ENCODE results near the gene ACSM3.
"Not testable (repeated sequence)": the region's sequence is repeated elsewhere in the genome, so short reads cannot be mapped to it uniquely, and the experiment has no call there.

ACSM3 gene

GRCh38 chr16:20749474-20749873, 14.3 kb upstream of the ACSM3 start:
- Histone ChIP-seq H3K27ac (no peak overlapping the region), H3K9ac (ENCODE audit: insufficient read length) (no peak overlapping the region), H3K36me3 (ENCODE audit: insufficient read depth, low read length) (no peaks in the 10 kb centered on the region), H3K4me3 (no peak overlapping the region), H3K9me3 (ENCODE audit: low read depth, low read length) (no peaks in the 10 kb centered on the region)
- no peak for TF ChIP-seq FOXP2 (optimal IDR thresholded peaks at IDR 0.05; ENCODE audit: control extremely low read depth, extremely low read length, insufficient read depth)
- no peak for TF ChIP-seq EZH2 (IDR thresholded peaks at IDR 0.05)
- TF ChIP-seq POLR2AphosphoS5 (IDR thresholded peaks at IDR 0.05; ENCODE audit: borderline replicate concordance, low read depth, low read length), result no peak
- DNase-seq (ENCODE audit: low read depth, low spot score), result no peak

DNA sequence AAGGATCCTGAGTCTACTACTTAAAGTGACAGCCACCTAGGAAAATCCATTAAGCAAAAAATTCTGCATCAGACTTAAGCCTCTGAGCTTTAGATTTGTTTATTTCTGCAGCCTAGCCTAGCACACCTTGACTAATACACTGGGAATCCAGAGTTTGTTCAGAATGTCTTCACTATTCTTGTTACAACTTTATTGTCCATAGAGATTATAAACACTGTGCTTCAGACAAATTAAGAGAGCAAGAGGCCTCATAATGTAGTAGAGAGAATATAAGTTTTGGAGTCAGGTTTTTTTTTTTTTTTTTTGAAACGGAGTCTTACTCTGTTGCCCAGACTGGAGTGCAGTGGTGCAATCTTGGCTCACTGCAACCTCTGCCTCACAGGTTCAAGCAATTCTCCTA, 13.3 kb upstream of the ACSM3 start:
- no peak for TF ChIP-seq POLR2AphosphoS5 (IDR thresholded peaks at IDR 0.05; ENCODE audit: borderline replicate concordance, low read depth, low read length)
- TF ChIP-seq FOXP2 (optimal IDR thresholded peaks at IDR 0.05; ENCODE audit: control extremely low read depth, extremely low read length, insufficient read depth), result no peak
- TF ChIP-seq EZH2 (IDR thresholded peaks at IDR 0.05), result no peak
- Histone ChIP-seq H3K4me3 (no peak overlapping the region), H3K9me3 (ENCODE audit: low read depth, low read length) (no peaks in the 10 kb centered on the region), H3K9ac (ENCODE audit: insufficient read length) (no peak overlapping the region), H3K36me3 (ENCODE audit: insufficient read depth, low read length) (no peaks in the 10 kb centered on the region), H3K27ac (no peak overlapping the region)
- no peak for DNase-seq (ENCODE audit: low read depth, low spot score)

GRCh38 chr16:20753727-20754126, 10.1 kb upstream of the ACSM3 start:
- no peaks in the 10 kb centered on the region for H3K9me3 ChIP-seq (ENCODE audit: low read depth, low read length)
- H3K4me3 ChIP-seq, result no peak overlapping the region
- H3K36me3 ChIP-seq (ENCODE audit: insufficient read depth, low read length), result no peaks in the 10 kb centered on the region
- no peak overlapping the region for H3K27ac ChIP-seq
- no peak overlapping the region for H3K9ac ChIP-seq (ENCODE audit: insufficient read length)
- TF ChIP-seq EZH2 (IDR thresholded peaks at IDR 0.05), result no peak
- TF ChIP-seq FOXP2 (optimal IDR thresholded peaks at IDR 0.05; ENCODE audit: control extremely low read depth, extremely low read length, insufficient read depth), result no peak
- no peak for TF ChIP-seq POLR2AphosphoS5 (IDR thresholded peaks at IDR 0.05; ENCODE audit: borderline replicate concordance, low read depth, low read length)
- DNase-seq (ENCODE audit: low read depth, low spot score), result no peak

GRCh38 chr16:20755238-20755637, 8.6 kb upstream of the ACSM3 start:
- Histone ChIP-seq H3K27ac (no peak overlapping the region), H3K9me3 (ENCODE audit: low read depth, low read length) (no peaks in the 10 kb centered on the region)
- no peak for TF ChIP-seq EZH2 (IDR thresholded peaks at IDR 0.05)

DNA sequence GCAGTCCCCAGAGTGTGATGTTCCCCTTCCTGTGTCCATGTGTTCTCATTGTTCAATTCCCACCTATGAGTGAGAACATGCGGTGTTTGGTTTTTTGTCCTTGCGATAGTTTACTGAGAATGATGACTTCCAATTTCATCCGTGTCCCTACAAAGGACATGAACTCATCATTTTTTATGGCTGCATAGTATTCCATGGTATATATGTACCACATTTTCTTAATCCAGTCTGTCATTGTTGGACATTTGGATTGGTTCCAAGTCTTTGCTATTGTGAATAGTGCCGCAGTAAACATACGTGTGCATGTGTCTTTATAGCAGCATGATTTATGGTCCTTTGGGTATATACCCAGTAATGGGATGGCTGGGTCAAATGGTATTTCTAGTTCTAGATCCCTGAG, 8.0 kb upstream of the ACSM3 start:
- H3K9ac ChIP-seq (ENCODE audit: insufficient read length); H3K36me3 ChIP-seq (ENCODE audit: insufficient read depth, low read length); H3K9me3 ChIP-seq (ENCODE audit: low read depth, low read length); DNase-seq (ENCODE audit: low read depth, low spot score); H3K27ac ChIP-seq; H3K4me3 ChIP-seq: not testable (repeated sequence)

More at GRCh38 chr16:20755238-20755637, 8.6 kb upstream of the ACSM3 start:
- Histone ChIP-seq H3K36me3 (ENCODE audit: insufficient read depth, low read length) (no peaks in the 10 kb centered on the region), H3K4me3 (no peak overlapping the region), H3K9ac (ENCODE audit: insufficient read length) (no peak overlapping the region)
- no peak for DNase-seq (ENCODE audit: low read depth, low spot score)

DNA sequence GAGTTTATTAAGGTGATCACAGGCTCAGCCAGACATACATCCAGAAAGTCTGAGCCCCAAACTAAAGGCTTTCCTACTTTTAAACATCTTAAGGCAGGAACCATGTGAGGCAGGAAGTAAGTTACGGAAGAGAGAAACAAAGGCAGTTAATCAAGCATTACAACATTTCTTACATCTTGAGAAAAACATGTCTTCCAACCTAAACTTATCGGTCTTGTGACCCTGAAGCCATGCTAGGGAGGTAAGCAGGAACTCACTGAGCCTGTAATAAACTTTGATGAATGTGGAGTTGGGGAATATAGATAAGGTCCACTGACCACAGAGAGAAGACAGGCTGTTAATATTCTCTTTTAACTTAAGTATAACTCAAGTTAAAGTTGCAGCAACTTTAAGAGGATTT, 3.5 kb upstream of the ACSM3 start:
- no peak overlapping the region for H3K27ac ChIP-seq
- no peak for DNase-seq (ENCODE audit: low read depth, low spot score)

GRCh38 chr16:20761175-20761574, 2.6 kb upstream of the ACSM3 start:
- TF ChIP-seq EZH2 (IDR thresholded peaks at IDR 0.05) (no peak), FOXP2 (optimal IDR thresholded peaks at IDR 0.05; ENCODE audit: control extremely low read depth, extremely low read length, insufficient read depth) (no peak), POLR2AphosphoS5 (IDR thresholded peaks at IDR 0.05; ENCODE audit: borderline replicate concordance, low read depth, low read length) (no peak)

More for the DNA sequence above, 3.5 kb upstream of the ACSM3 start:
- no peaks in the 10 kb centered on the region for H3K36me3 ChIP-seq (ENCODE audit: insufficient read depth, low read length)
- H3K9ac ChIP-seq (ENCODE audit: insufficient read length), result no peak overlapping the region
- no peak overlapping the region for H3K4me3 ChIP-seq
- no peak for TF ChIP-seq POLR2AphosphoS5 (IDR thresholded peaks at IDR 0.05; ENCODE audit: borderline replicate concordance, low read depth, low read length)
- no peak for TF ChIP-seq EZH2 (IDR thresholded peaks at IDR 0.05)
- TF ChIP-seq FOXP2 (optimal IDR thresholded peaks at IDR 0.05; ENCODE audit: control extremely low read depth, extremely low read length, insufficient read depth), result no peak
- H3K9me3 ChIP-seq (ENCODE audit: low read depth, low read length), result no peaks in the 10 kb centered on the region

GRCh38 chr16:20762404-20763123, 1.2 kb upstream of the ACSM3 start:
- Histone ChIP-seq H3K9me3 (ENCODE audit: low read depth, low read length) (no peaks in the 10 kb centered on the region), H3K27ac (no peak overlapping the region), H3K4me3 (no peak overlapping the region), H3K36me3 (ENCODE audit: insufficient read depth, low read length) (no peaks in the 10 kb centered on the region), H3K9ac (ENCODE audit: insufficient read length) (no peak overlapping the region)
- TF ChIP-seq POLR2AphosphoS5 (IDR thresholded peaks at IDR 0.05; ENCODE audit: borderline replicate concordance, low read depth, low read length) (no peak), EZH2 (IDR thresholded peaks at IDR 0.05) (no peak), FOXP2 (optimal IDR thresholded peaks at IDR 0.05; ENCODE audit: control extremely low read depth, extremely low read length, insufficient read depth) (no peak)
- DNase-seq (ENCODE audit: low read depth, low spot score), result no peak

More at GRCh38 chr16:20761175-20761574, 2.6 kb upstream of the ACSM3 start:
- H3K27ac ChIP-seq, result no peak overlapping the region
- no peaks in the 10 kb centered on the region for H3K9me3 ChIP-seq (ENCODE audit: low read depth, low read length)
- H3K36me3 ChIP-seq (ENCODE audit: insufficient read depth, low read length), result no peaks in the 10 kb centered on the region
- H3K9ac ChIP-seq (ENCODE audit: insufficient read length), result no peak overlapping the region
- H3K4me3 ChIP-seq, result no peak overlapping the region
- no peak for DNase-seq (ENCODE audit: low read depth, low spot score)

DNA sequence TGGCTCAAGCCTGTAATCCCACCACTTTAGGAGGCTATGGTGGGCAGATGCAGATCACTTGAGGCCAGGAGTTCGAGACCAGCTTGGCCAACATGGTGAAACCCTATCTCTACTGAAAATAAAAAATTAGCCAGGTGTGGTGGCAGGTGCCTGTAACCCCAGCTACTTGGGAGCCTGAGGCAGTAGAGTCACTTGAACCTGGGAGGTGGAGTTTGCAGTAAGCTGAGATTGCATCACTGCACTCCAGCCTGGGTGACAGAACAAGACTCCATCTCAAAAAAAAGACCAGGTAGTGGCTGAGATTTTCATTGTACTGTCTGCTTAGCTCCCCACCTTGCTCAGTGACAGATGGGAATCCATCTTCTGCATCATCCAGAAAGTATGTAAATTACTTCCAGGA, 634 bp downstream of the ACSM3 start:
- not testable (repeated sequence) for H3K27ac ChIP-seq; H3K4me3 ChIP-seq; H3K9ac ChIP-seq (ENCODE audit: insufficient read length)

More for the DNA sequence above, 634 bp downstream of the ACSM3 start:
- DNase-seq (ENCODE audit: low read depth, low spot score); H3K36me3 ChIP-seq (ENCODE audit: insufficient read depth, low read length); H3K9me3 ChIP-seq (ENCODE audit: low read depth, low read length): not testable (repeated sequence)
